Gastrocnemius medialis (tissue), 4 donors: ENCODE measurements around the gene COLEC12.

ENCODE experiments used
- CTCF ChIP-seq, 5 experiments: fragments of 450-650 bp in 3 of 5; fragments of 200-600 bp in 2 of 5; sonication (generic) in 2 of 5; IDR thresholded peaks in 4 of 5; conservative IDR thresholded peaks in 1 of 5; 1 replicate in 4 of 5; 2 replicates in 1 of 5; pipeline ENCODE4 v1.5.1; 2016 to 2019; ENCODE audit warnings: antibody characterized with exemption in 5 of 5, mild to moderate bottlenecking in 3 of 5, moderate library complexity in 3 of 5
- POLR2A ChIP-seq, 2 donors: fragments of 450-650 bp; IDR thresholded peaks; one replicate each; pipeline ENCODE4 v1.6.1; 2017; ENCODE audit warnings: antibody characterized with exemption in 2 of 2, mild to moderate bottlenecking in 2 of 2, moderate library complexity in 2 of 2

- TF ChIP-seq CTCF (IDR thresholded peaks at IDR 0.05 in 4 of 5, conservative IDR thresholded peaks at IDR 0.05 in 1 of 5): no peak
- TF ChIP-seq POLR2A (IDR thresholded peaks at IDR 0.05): no peak
These were observed 25.1 kb downstream of the COLEC12 start for GRCh38 chr18:475202-476031.
